K562 (cell line): ENCODE results near the gene PKD2. TPM values are rescaled to one million over a fixed set of nuclear protein-coding genes. Genes with fewer than 3 reads are reported as not detected.

Experiments
- ATAC-seq: fragments of 200-7000 bp; cut with Tn5 transposase; 3 replicates; pipeline ENCODE4 v1.9.1; 2020; ENCODE audit warnings: moderate library complexity
- BruUV-seq: library from RNA; stranded (reverse); fragments of 400-500 nt; replicated peaks from 2 replicates; lab custom pipeline; 2021; lab: Mats Ljungman, UMichigan
- CTCF ChIA-PET: fragments of 300-600 bp; formaldehyde crosslinking; extraction: SDS; loops from one replicate; lab custom pipeline; 2021; ENCODE audit warnings: low intra/inter-chr PET ratio; lab: Yijun Ruan, JAX
- POLR2A ChIA-PET: fragments of 300-600, 350-650 bp; sonication (Branson Sonifier 250); formaldehyde crosslinking; extraction: SDS; loops from one replicate; lab custom pipeline; 2021; ENCODE audit warnings: antibody characterized with exemption, inconsistent platforms; lab: Yijun Ruan, JAX
- DNase-seq, 4 experiments: peaks; one replicate each; pipeline versions ENCODE4 v3.0.0 to v3.0.0-alpha.2; 2011 to 2018; ENCODE audit warnings: low spot score in 3 of 4, mixed read lengths in 3 of 4; ENCODE audit errors: extremely low read depth in 1 of 4
- FAIRE-seq: peaks from 2 replicates; lab custom pipeline; 2011; peaks lifted over from hg19 to GRCh38; lab: Jason Lieb, UNC
- H2AFZ ChIP-seq: 2 replicates; pipeline ENCODE4 v1.6.0; 2011; ENCODE audit warnings: low read depth, low read length, control low read depth, inconsistent platforms
- H3K27ac ChIP-seq: fragments of 200-600 bp; 3 replicates; pipeline ENCODE4 v1.8.0; 2011; ENCODE audit warnings: low read depth, mild to moderate bottlenecking, control low read depth, inconsistent platforms, low read length, moderate library complexity, mixed read lengths; ENCODE audit errors: extremely low read depth
- H3K27me3 ChIP-seq, 2 experiments: fragments of 300-600 bp in 1 of 2; 2 replicates in 1 of 2; 3 replicates in 1 of 2; pipeline versions ENCODE4 v1.6.0 to v1.8.0; 2011; ENCODE audit warnings: inconsistent platforms in 2 of 2, low read length in 2 of 2, mild to moderate bottlenecking in 1 of 2, mixed read lengths in 1 of 2, moderate library complexity in 1 of 2; ENCODE audit not compliant: control insufficient read depth in 2 of 2, insufficient read depth in 2 of 2
- H3K36me3 ChIP-seq: fragments of 300-600 bp; 3 replicates; pipeline ENCODE4 v1.8.0; 2011; ENCODE audit warnings: mild to moderate bottlenecking, low read length, inconsistent platforms; ENCODE audit not compliant: control insufficient read depth, insufficient read depth
- H3K4me1 ChIP-seq, 2 experiments: fragments of 200-600 bp in 1 of 2; replicated peaks in 1 of 2; 2 replicates in 1 of 2; 3 replicates in 1 of 2; pipeline versions ENCODE4 v1.5.1 to v1.8.0; 2011; ENCODE audit warnings: inconsistent platforms in 2 of 2, low read length in 2 of 2, mild to moderate bottlenecking in 1 of 2, mixed read lengths in 1 of 2, moderate library complexity in 1 of 2; ENCODE audit not compliant: control insufficient read depth in 2 of 2, insufficient read depth in 2 of 2
- H3K4me2 ChIP-seq: 2 replicates; pipeline ENCODE4 v1.6.1; 2011; ENCODE audit warnings: low read length, control low read depth, inconsistent platforms, mixed read lengths; ENCODE audit not compliant: insufficient read depth
- H3K4me3 ChIP-seq: fragments of 200-600 bp; sonication (generic), shearing (Covaris generic); 2 replicates; pipeline ENCODE4 v1.5.1; 2016; ENCODE audit warnings: control low read depth, inconsistent platforms
- H3K79me2 ChIP-seq: fragments of 200-600 bp; 3 replicates; pipeline ENCODE4 v1.8.0; 2011; ENCODE audit warnings: low read length, inconsistent platforms; ENCODE audit not compliant: control insufficient read depth, insufficient read depth
- H3K9ac ChIP-seq, 2 experiments: 2 replicates each; pipeline versions ENCODE4 v1.6.0 to v1.6.1; 2011; ENCODE audit warnings: low read depth in 2 of 2, low read length in 2 of 2, control low read depth in 1 of 2, inconsistent platforms in 1 of 2, mild to moderate bottlenecking in 1 of 2, mixed read lengths in 1 of 2; ENCODE audit not compliant: insufficient read depth in 1 of 2
- H3K9me1 ChIP-seq: one replicate; pipeline ENCODE4 v1.6.0; 2011; ENCODE audit warnings: inconsistent platforms, mild to moderate bottlenecking, low read length, moderate library complexity; ENCODE audit not compliant: control insufficient read depth, insufficient read depth
- H3K9me3 ChIP-seq: replicated peaks from 2 replicates; pipeline ENCODE4 v1.5.1; 2011; ENCODE audit warnings: low read depth, low read length, inconsistent platforms; ENCODE audit not compliant: control insufficient read depth, insufficient read depth
- H4K20me1 ChIP-seq: replicated peaks from 2 replicates; pipeline ENCODE4 v1.6.1; 2011; ENCODE audit warnings: low read length, inconsistent platforms, mixed read lengths; ENCODE audit not compliant: control insufficient read depth, insufficient read depth
- ETS2 ChIP-seq: IDR thresholded peaks from 2 replicates; pipeline ENCODE4 v1.6.1; 2016; ENCODE audit warnings: borderline replicate concordance, missing genetic modification characterization, mild to moderate bottlenecking, moderate library complexity, missing compliant biosample characterization; ENCODE audit not compliant: poor library complexity, severe bottlenecking
- LEF1 ChIP-seq: fragments of 450-650 bp; IDR thresholded peaks from 2 replicates; pipeline ENCODE4 v1.6.1; 2016; ENCODE audit warnings: mild to moderate bottlenecking
- MTA3 ChIP-seq: fragments of 450-650 bp; formaldehyde crosslinking; IDR thresholded peaks from 2 replicates; pipeline ENCODE4 v1.6.1; 2017; ENCODE audit warnings: mild to moderate bottlenecking, borderline replicate concordance
- NFE2 ChIP-seq: IDR thresholded peaks from 2 replicates; pipeline ENCODE4 v1.6.1; 2014; ENCODE audit warnings: antibody characterized with exemption, low read depth
- NR3C1 ChIP-seq: sonication (generic); formaldehyde crosslinking; IDR thresholded peaks from 2 replicates; pipeline ENCODE4 v1.8.1; 2022; ENCODE audit warnings: missing genetic modification reagents
- NRF1 ChIP-seq, 2 experiments: fragments of 450-650 bp; IDR thresholded peaks in 1 of 2; conservative IDR thresholded peaks in 1 of 2; 2 replicates each; pipeline ENCODE4 v1.6.1; 2014; ENCODE audit warnings: mild to moderate bottlenecking in 2 of 2
- PHF20 ChIP-seq: fragments of 450-650 bp; IDR thresholded peaks from 2 replicates; pipeline ENCODE4 v1.6.1; 2018; ENCODE audit not compliant: partially characterized antibody
- PRPF4 ChIP-seq: fragments of 200-400 bp; formaldehyde crosslinking; IDR thresholded peaks from one replicate; pipeline ENCODE4 v1.6.1; 2017; ENCODE audit warnings: low read length, low read depth, mild to moderate bottlenecking; ENCODE audit not compliant: insufficient read depth, poor library complexity, severe bottlenecking
- RAD21 ChIP-seq, 2 experiments: fragments of 250-450 bp in 1 of 2; fragments of 450-650 bp in 1 of 2; sonication (Bioruptor Pico) in 1 of 2; formaldehyde crosslinking in 1 of 2; IDR thresholded peaks in 1 of 2; conservative IDR thresholded peaks in 1 of 2; 2 replicates each; pipeline versions ENCODE4 v1.4.0 to v1.8.0; 2020 to 2022; ENCODE audit warnings: mild to moderate bottlenecking in 2 of 2, moderate library complexity in 1 of 2
- RBBP5 ChIP-seq: fragments of 200-600 bp; sonication (generic); IDR thresholded peaks from 2 replicates; pipeline ENCODE4 v1.6.1; 2012; ENCODE audit warnings: borderline replicate concordance, mild to moderate bottlenecking, low read length, control low read depth, inconsistent platforms; ENCODE audit not compliant: insufficient read depth, poor library complexity, severe bottlenecking
- SIRT6 ChIP-seq: IDR thresholded peaks from one replicate; pipeline ENCODE4 v1.6.1; 2012; ENCODE audit warnings: low read depth, mild to moderate bottlenecking, control low read depth, inconsistent platforms, low read length, moderate library complexity
- SMC3 ChIP-seq: conservative IDR thresholded peaks from 2 replicates; pipeline ENCODE4 v1.6.1; 2011; ENCODE audit warnings: low read depth, low read length, improper control_type of control experiment; ENCODE audit not compliant: insufficient read depth
- WGBS: fragments of 100-300 bp; shearing (Covaris generic); methylation state at CpG from one replicate; pipeline ENCODE4 v1.1.6; 2016; ENCODE audit warnings: low coverage, mixed read lengths; ENCODE audit not compliant: insufficient coverage; ENCODE audit errors: missing lambda C conversion rate; 5-methylcytosine and 5-hydroxymethylcytosine counted together
- in situ Hi-C: fragments of 300-500 bp; cut with MboI; formaldehyde crosslinking; loops from 4 replicates; pipeline ENCODE4 v1.15.0; 2018; ENCODE audit warnings: inconsistent platforms, mixed read lengths
- intact Hi-C: fragments of 100-400 bp; cut with micrococcal nuclease; formaldehyde crosslinking; loops from 2 replicates; pipeline ENCODE4 v1.14.2; 2022
- polyA plus RNA-seq, 8 experiments: library from polyadenylated mRNA; depleted of rRNA in 4 of 8; stranded (reverse) in 5 of 8; unstranded in 3 of 8; fragments of >200 nt; fragmentation: Nextera tagmentation in 2 of 8; fragmentation: Illumina TruSeq in 1 of 8; extraction: Ambion mirVana in 2 of 8; extraction: Trizol in 1 of 8; gene quantifications; 2 replicates each; pipeline versions ENCODE4 v1.2.1 to v1.2.3, GENCODE V29; 2011 to 2014; ENCODE audit warnings: inconsistent platforms in 1 of 8, missing spikeins in 1 of 8
- total RNA-seq, 7 experiments: library from RNA; depleted of rRNA in 6 of 7; stranded (reverse); fragments of >200 nt in 6 of 7; fragmentation: Illumina TruSeq in 2 of 7; extraction: Trizol in 2 of 7; gene quantifications; 2 replicates each; pipeline versions ENCODE4 v1.2.1 to v1.2.3, GENCODE V29; 2011 to 2021; ENCODE audit warnings: low replicate concordance in 1 of 7
- TF ChIP-seq, protein P1 (sequence below): sonication (generic); formaldehyde crosslinking; IDR thresholded peaks from 2 replicates; pipeline ENCODE4 v1.8.1; 2023; ENCODE audit warnings: mild to moderate bottlenecking, missing genetic modification reagents, moderate library complexity
- TF ChIP-seq, protein P2 (sequence below): fragments of 450-650 bp; formaldehyde crosslinking; IDR thresholded peaks from 2 replicates; pipeline ENCODE4 v1.4.0; 2020; ENCODE audit warnings: mild to moderate bottlenecking
- TF ChIP-seq, protein P3 (sequence below): fragments of 450-650 bp; formaldehyde crosslinking; IDR thresholded peaks from 2 replicates; pipeline ENCODE4 v1.4.0; 2020; ENCODE audit warnings: mild to moderate bottlenecking, moderate library complexity

The PKD2 gene
- total and polyA plus RNA-seq, 9 of the 15 experiments (the other 6 are each of a cell fraction or from before 2014, with no cell fraction given): 0.11 to 1.2 (median 0.47) TPM

DNA sequence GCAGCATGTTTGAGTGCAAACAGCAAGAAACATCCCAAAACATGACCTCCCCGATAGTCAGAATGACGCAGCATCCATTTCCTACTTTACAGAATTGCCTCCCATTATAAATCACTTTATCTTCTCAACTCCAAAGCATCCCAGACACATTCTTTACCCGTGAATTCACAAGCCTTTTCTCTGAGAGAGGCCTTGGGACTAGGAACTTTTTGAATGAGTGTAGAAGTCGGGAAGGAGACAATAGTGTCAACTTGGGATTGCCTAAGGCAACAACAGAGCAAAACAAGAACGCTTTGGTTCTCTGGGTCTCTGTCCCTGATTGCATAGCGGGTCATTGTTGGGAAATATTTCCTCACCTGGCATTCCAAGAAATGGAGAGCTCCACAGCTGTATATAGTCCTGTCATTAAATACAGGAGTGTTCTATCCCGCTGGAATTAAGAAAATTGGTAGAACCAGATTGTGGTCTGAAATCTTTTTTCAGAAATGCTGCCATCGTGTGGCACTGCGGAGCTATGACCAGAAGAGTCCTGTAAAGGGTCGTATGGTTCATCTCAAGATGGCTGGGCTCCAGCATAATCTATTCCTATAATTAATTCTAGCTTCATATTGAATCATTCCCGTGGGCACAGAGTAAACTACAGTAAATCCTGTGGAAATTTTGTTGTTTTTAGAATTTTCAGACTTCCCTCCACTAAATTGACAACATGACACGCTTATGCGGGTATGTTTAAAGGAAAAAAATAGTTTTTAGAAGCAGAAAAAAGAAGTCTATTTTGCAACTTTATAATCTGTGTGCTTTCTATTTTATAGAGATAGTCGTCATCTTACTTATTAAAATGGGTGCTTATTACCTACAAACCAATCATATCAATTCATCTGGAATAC lies 33.9 kb upstream of the PKD2 start:
- intact Hi-C loops: loop anchor here (1.0 to 5.0 kb wide), 2 partner anchors 120 to 296 kb away; no protein-coding TSS in a partner anchor
- Histone ChIP-seq H3K9me1 (no peaks in the 10 kb centered on the region), H3K79me2 (no peaks in the 10 kb centered on the region), H3K4me2 (no peak overlapping the region), H3K27ac (no peak overlapping the region), H3K36me3 (no peaks in the 10 kb centered on the region), H2AFZ (no peak overlapping the region), H4K20me1 (no peaks in the 10 kb centered on the region), H3K4me1 (no peaks in the 10 kb centered on the region), H3K4me3 (no peak overlapping the region), H3K27me3 (peaks cover 4% of the 10 kb centered on the region in 2 experiments; a peak in 1 of 5 replicates), H3K9me3 (no peaks in the 10 kb centered on the region), H3K9ac (no peak overlapping the region)
- DNase-seq: peak; percentile 30 to 47 (median 38)
- peak; percentile 72 for FAIRE-seq
- no TSS peak for BruUV-seq
- ChIA-PET POLR2A (no interaction called here), CTCF (interaction anchor here (0.6 to 2.4 kb wide), 3 partner anchors 7 to 120 kb away, joined by 3 to 11 read pairs (median 3); no protein-coding TSS in a partner anchor)
- 7% methylated on average over 14 of the region's 14 CpGs for WGBS
- peak; percentile 89 for ATAC-seq
- in situ Hi-C loops: loop anchor here (10.0 kb wide), 1 partner anchor 119 kb away; no protein-coding TSS in a partner anchor
- no peak for TF ChIP-seq NR3C1 (CRISPR knock-in tag)
- TF ChIP-seq, protein P1, sequence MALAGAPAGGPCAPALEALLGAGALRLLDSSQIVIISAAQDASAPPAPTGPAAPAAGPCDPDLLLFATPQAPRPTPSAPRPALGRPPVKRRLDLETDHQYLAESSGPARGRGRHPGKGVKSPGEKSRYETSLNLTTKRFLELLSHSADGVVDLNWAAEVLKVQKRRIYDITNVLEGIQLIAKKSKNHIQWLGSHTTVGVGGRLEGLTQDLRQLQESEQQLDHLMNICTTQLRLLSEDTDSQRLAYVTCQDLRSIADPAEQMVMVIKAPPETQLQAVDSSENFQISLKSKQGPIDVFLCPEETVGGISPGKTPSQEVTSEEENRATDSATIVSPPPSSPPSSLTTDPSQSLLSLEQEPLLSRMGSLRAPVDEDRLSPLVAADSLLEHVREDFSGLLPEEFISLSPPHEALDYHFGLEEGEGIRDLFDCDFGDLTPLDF (CRISPR knock-in tag): no peak
- TF ChIP-seq PHF20: no peak
- TF ChIP-seq RBBP5: no peak
- TF ChIP-seq RAD21 (CRISPR knock-in tag; conservative IDR thresholded peaks at IDR 0.05 in 1 of 2, IDR thresholded peaks at IDR 0.05 in 1 of 2): peak; percentile 53 to 63
- no peak for TF ChIP-seq ETS2
- no peak for TF ChIP-seq MTA3
- no peak for TF ChIP-seq LEF1
- TF ChIP-seq, protein P2, sequence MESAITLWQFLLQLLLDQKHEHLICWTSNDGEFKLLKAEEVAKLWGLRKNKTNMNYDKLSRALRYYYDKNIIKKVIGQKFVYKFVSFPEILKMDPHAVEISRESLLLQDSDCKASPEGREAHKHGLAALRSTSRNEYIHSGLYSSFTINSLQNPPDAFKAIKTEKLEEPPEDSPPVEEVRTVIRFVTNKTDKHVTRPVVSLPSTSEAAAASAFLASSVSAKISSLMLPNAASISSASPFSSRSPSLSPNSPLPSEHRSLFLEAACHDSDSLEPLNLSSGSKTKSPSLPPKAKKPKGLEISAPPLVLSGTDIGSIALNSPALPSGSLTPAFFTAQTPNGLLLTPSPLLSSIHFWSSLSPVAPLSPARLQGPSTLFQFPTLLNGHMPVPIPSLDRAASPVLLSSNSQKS (CRISPR knock-in tag): no peak
- no peak for TF ChIP-seq PRPF4
- TF ChIP-seq SMC3: peak; percentile 47; the same call in 1 of the 2 replicates
- no peak for TF ChIP-seq NFE2
- TF ChIP-seq, protein P3, sequence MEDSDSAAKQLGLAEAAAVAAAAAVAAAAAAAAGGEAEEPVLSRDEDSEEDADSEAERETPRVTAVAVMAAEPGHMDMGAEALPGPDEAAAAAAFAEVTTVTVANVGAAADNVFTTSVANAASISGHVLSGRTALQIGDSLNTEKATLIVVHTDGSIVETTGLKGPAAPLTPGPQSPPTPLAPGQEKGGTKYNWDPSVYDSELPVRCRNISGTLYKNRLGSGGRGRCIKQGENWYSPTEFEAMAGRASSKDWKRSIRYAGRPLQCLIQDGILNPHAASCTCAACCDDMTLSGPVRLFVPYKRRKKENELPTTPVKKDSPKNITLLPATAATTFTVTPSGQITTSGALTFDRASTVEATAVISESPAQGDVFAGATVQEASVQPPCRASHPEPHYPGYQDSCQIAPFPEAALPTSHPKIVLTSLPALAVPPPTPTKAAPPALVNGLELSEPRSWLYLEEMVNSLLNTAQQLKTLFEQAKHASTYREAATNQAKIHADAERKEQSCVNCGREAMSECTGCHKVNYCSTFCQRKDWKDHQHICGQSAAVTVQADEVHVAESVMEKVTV (CRISPR knock-in tag): peak; percentile 43; the same call in 1 of the 2 replicates
- no peak for TF ChIP-seq SIRT6
- TF ChIP-seq NRF1 (conservative IDR thresholded peaks at IDR 0.05 in 1 of 2, IDR thresholded peaks at IDR 0.05 in 1 of 2): no peak
